ENCODE measurements around the gene TMEM74B.

TMEM74B gene

GRCh38 chr20:1184638-1185315 is at the start of gene TMEM74B:
TSS of gene TMEM74B (minus strand) at chr20:1184981. CDS start at chr20:1183801, 1,180 bp downstream.
- no peak for DNase-seq (ENCODE audit: extremely low spot score)
- POLR2A ChIA-PET: interaction anchor here (0.7 kb wide), 1 partner anchor 33 kb away, joined by 3 read pairs; no protein-coding TSS in a partner anchor
- no peak for TF ChIP-seq FOXM1 (IDR thresholded peaks at IDR 0.05; ENCODE audit: borderline replicate concordance)
- TF ChIP-seq PKNOX1 (IDR thresholded peaks at IDR 0.05): no peak
- no peak for TF ChIP-seq ELF4 (IDR thresholded peaks at IDR 0.05)
- no peak for TF ChIP-seq LEF1 (IDR thresholded peaks at IDR 0.05; ENCODE audit: borderline replicate concordance)
- TF ChIP-seq TARDBP (IDR thresholded peaks at IDR 0.05): no peak
- TF ChIP-seq SP1 (IDR thresholded peaks at IDR 0.05): no peak
- no peak for TF ChIP-seq BHLHE40 (IDR thresholded peaks at IDR 0.05; ENCODE audit: borderline replicate concordance)
- no peak for TF ChIP-seq ARNT (IDR thresholded peaks at IDR 0.05)
- no peak for TF ChIP-seq CTBP1 (IDR thresholded peaks at IDR 0.05; ENCODE audit: borderline replicate concordance)
- no peak for TF ChIP-seq FOXA1 (IDR thresholded peaks at IDR 0.05)
- no peak for TF ChIP-seq SUZ12 (IDR thresholded peaks at IDR 0.05)
- no peak for TF ChIP-seq HDGF (IDR thresholded peaks at IDR 0.05; ENCODE audit: borderline replicate concordance)
- CTCF ChIA-PET: no interaction called here

GRCh38 chr20:1232286-1233111 is 47.7 kb upstream of the TMEM74B start:
- ChIA-PET CTCF (no interaction called here), POLR2A (no interaction called here)
- DNase-seq (ENCODE audit: extremely low spot score): no peak
- TF ChIP-seq L3MBTL2 (conservative IDR thresholded peaks at IDR 0.05) (no peak), BHLHE40 (IDR thresholded peaks at IDR 0.05; ENCODE audit: borderline replicate concordance) (no peak), TARDBP (IDR thresholded peaks at IDR 0.05) (no peak), CTBP1 (IDR thresholded peaks at IDR 0.05; ENCODE audit: borderline replicate concordance) (no peak), HDGF (IDR thresholded peaks at IDR 0.05; ENCODE audit: borderline replicate concordance) (no peak), FOXM1 (IDR thresholded peaks at IDR 0.05; ENCODE audit: borderline replicate concordance) (no peak), FOXA1 (IDR thresholded peaks at IDR 0.05) (no peak), SP1 (IDR thresholded peaks at IDR 0.05) (no peak), PKNOX1 (IDR thresholded peaks at IDR 0.05) (no peak), NFRKB (IDR thresholded peaks at IDR 0.05) (no peak), FOXK2 (IDR thresholded peaks at IDR 0.05) (no peak), ZNF384 (IDR thresholded peaks at IDR 0.05) (no peak), SUZ12 (IDR thresholded peaks at IDR 0.05) (no peak), LEF1 (IDR thresholded peaks at IDR 0.05; ENCODE audit: borderline replicate concordance) (no peak), ARNT (IDR thresholded peaks at IDR 0.05) (no peak), ELF4 (IDR thresholded peaks at IDR 0.05) (no peak)

- DNase-seq (ENCODE audit: extremely low spot score): no peak
- ChIA-PET CTCF (no interaction called here), POLR2A (no interaction called here)
- TF ChIP-seq FOXA1 (IDR thresholded peaks at IDR 0.05): no peak
- TF ChIP-seq L3MBTL2 (conservative IDR thresholded peaks at IDR 0.05): no peak
- no peak for TF ChIP-seq ELF4 (IDR thresholded peaks at IDR 0.05)
- TF ChIP-seq FOXK2 (IDR thresholded peaks at IDR 0.05): no peak
- TF ChIP-seq NFRKB (IDR thresholded peaks at IDR 0.05): no peak
- no peak for TF ChIP-seq SP1 (IDR thresholded peaks at IDR 0.05)
- TF ChIP-seq PKNOX1 (IDR thresholded peaks at IDR 0.05): no peak
- no peak for TF ChIP-seq FOXM1 (IDR thresholded peaks at IDR 0.05; ENCODE audit: borderline replicate concordance)
- TF ChIP-seq LEF1 (IDR thresholded peaks at IDR 0.05; ENCODE audit: borderline replicate concordance): no peak
- no peak for TF ChIP-seq ZNF384 (IDR thresholded peaks at IDR 0.05)
- TF ChIP-seq SUZ12 (IDR thresholded peaks at IDR 0.05): no peak
- TF ChIP-seq TARDBP (IDR thresholded peaks at IDR 0.05): no peak
- TF ChIP-seq BHLHE40 (IDR thresholded peaks at IDR 0.05; ENCODE audit: borderline replicate concordance): no peak
- TF ChIP-seq HDGF (IDR thresholded peaks at IDR 0.05; ENCODE audit: borderline replicate concordance): no peak
- TF ChIP-seq ARNT (IDR thresholded peaks at IDR 0.05): no peak
- TF ChIP-seq CTBP1 (IDR thresholded peaks at IDR 0.05; ENCODE audit: borderline replicate concordance): no peak
Observed at GRCh38 chr20:1229541-1229940, 44.8 kb upstream of the TMEM74B start.

- ChIA-PET CTCF (interaction anchor here (0.6 to 1.1 kb wide), 2 partner anchors 17 to 36 kb away, joined by 3 to 5 read pairs; no protein-coding TSS in a partner anchor), POLR2A (interaction anchor here (0.8 to 1.0 kb wide), 4 partner anchors 23 to 99 kb away, joined by 3 read pairs; partner anchors contain the start of genes C20orf202 and SNPH)
- TF ChIP-seq FOXA1 (IDR thresholded peaks at IDR 0.05): no peak
- peak; percentile 93 for TF ChIP-seq L3MBTL2 (conservative IDR thresholded peaks at IDR 0.05)
- peak; percentile 98 for DNase-seq (ENCODE audit: extremely low spot score)
Observed at GRCh38 chr20:1225783-1226654, 41.2 kb upstream of the TMEM74B start, which contains the start of gene RAD21L1. TSS of gene RAD21L1 (plus strand) at chr20:1226044. CDS start at chr20:1228454, 2,410 bp downstream.

GRCh38 chr20:1225263-1225782 is 40.5 kb upstream of the TMEM74B start:
- ChIA-PET POLR2A (interaction anchor here (0.8 to 1.0 kb wide), 4 partner anchors 22 to 100 kb away, joined by 3 read pairs; partner anchors contain the start of genes C20orf202 and SNPH), CTCF (no interaction called here)
- TF ChIP-seq FOXA1 (IDR thresholded peaks at IDR 0.05): no peak
- TF ChIP-seq PKNOX1 (IDR thresholded peaks at IDR 0.05): no peak
- no peak for TF ChIP-seq ARNT (IDR thresholded peaks at IDR 0.05)
- no peak for TF ChIP-seq LEF1 (IDR thresholded peaks at IDR 0.05; ENCODE audit: borderline replicate concordance)
- no peak for TF ChIP-seq NFRKB (IDR thresholded peaks at IDR 0.05)
- TF ChIP-seq FOXK2 (IDR thresholded peaks at IDR 0.05): no peak
- TF ChIP-seq ELF4 (IDR thresholded peaks at IDR 0.05): no peak
- no peak for TF ChIP-seq L3MBTL2 (conservative IDR thresholded peaks at IDR 0.05)
- TF ChIP-seq BHLHE40 (IDR thresholded peaks at IDR 0.05; ENCODE audit: borderline replicate concordance): no peak
- TF ChIP-seq HDGF (IDR thresholded peaks at IDR 0.05; ENCODE audit: borderline replicate concordance): no peak
- TF ChIP-seq CTBP1 (IDR thresholded peaks at IDR 0.05; ENCODE audit: borderline replicate concordance): no peak
- no peak for TF ChIP-seq TARDBP (IDR thresholded peaks at IDR 0.05)
- no peak for TF ChIP-seq SUZ12 (IDR thresholded peaks at IDR 0.05)
- no peak for TF ChIP-seq ZNF384 (IDR thresholded peaks at IDR 0.05)
- TF ChIP-seq SP1 (IDR thresholded peaks at IDR 0.05): no peak
- DNase-seq (ENCODE audit: extremely low spot score): no peak
